Measurements from ENCODE around the gene FOXF2.

FOXF2 gene

DNA sequence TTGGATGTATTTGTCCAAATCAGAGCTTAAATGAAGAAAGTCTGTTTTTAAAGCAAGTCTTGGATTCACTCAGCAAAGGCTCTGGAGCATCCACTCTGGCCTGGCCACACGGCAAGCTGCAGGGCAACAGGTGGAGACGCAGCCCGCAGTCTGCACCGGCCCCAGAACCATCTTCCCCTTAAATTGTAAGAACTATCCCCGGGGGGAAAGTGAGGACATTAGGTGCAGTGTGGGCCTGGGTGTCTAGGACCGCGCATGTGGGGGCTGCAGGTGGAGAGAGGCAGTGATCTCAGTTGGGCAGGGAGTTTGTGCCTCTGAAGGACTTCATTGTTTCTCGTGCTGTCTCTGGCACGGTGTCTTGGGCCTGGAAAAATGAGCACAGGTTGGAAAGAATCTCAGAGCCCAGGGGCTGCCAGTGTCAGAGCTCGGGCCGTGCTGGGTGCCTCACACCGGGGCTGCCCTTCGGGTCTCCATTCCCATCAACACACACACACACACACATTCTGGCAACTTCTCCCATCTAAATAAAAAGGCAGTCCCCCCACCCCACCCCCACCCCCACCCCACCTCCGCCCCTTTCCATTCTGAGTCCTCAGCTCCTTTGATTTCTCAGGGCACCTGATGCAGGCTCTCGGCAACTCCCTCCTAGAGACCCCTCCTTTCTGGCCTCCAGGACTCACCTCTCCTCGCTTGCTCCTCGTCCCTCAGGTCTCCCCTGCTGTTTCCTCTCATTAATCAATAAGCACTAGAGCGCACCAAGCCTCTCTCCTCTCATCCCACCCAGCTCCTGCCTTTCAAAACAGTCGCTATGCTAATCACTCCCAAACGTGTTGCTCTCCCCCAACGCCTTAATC is 48.4 kb downstream of the FOXF2 start:
- H3K4me3 ChIP-seq (ENCODE audit: low read depth, low read length): no peak overlapping the region
- TF ChIP-seq, protein P1, sequence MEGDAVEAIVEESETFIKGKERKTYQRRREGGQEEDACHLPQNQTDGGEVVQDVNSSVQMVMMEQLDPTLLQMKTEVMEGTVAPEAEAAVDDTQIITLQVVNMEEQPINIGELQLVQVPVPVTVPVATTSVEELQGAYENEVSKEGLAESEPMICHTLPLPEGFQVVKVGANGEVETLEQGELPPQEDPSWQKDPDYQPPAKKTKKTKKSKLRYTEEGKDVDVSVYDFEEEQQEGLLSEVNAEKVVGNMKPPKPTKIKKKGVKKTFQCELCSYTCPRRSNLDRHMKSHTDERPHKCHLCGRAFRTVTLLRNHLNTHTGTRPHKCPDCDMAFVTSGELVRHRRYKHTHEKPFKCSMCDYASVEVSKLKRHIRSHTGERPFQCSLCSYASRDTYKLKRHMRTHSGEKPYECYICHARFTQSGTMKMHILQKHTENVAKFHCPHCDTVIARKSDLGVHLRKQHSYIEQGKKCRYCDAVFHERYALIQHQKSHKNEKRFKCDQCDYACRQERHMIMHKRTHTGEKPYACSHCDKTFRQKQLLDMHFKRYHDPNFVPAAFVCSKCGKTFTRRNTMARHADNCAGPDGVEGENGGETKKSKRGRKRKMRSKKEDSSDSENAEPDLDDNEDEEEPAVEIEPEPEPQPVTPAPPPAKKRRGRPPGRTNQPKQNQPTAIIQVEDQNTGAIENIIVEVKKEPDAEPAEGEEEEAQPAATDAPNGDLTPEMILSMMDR (IDR thresholded peaks at IDR 0.05; ENCODE audit: borderline replicate concordance, insufficient read depth, low read depth, low read length): no peak

DNA sequence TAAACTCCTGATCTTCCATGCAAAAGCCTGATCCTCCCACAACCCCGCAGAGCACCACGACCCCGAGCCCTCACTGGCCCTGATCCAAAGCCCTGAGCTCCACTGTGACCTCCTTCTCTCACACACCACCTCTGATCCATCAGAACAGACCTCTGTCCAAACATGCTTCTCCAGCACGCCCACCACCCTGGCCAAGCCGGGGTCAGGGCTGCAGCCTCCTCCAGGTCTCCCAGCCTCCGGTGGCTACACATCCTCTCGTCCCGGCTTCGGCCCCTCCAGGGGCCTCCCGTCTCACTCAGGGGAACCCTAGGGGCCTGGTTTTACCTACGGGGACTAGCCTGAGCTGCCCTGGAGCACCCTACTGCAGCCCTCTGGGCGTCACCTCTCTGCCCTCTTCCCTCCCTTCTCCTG is 49.1 kb downstream of the FOXF2 start:
- no peak overlapping the region for H3K4me3 ChIP-seq (ENCODE audit: low read depth, low read length)
- TF ChIP-seq, protein P1 (IDR thresholded peaks at IDR 0.05; ENCODE audit: borderline replicate concordance, insufficient read depth, low read depth, low read length): no peak

DNA sequence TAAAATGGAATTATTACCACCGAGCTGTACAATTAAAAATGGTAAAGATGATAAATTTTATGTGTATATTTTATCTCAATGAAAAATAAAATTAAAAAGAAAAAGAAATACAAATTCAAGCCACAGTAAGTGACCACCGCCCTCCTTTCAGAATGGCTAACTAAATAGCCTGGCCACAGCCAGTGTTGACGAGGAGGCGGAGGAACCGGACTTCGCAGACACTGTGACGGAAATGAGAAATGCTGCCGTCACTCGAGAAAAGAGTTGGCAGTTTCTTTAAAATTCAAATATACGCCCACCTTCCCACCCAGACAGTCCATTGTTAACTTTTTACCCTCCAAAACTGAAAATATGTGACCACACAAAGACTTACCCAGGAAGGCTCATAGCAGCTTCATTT is 50.0 kb downstream of the FOXF2 start:
- TF ChIP-seq, protein P1 (IDR thresholded peaks at IDR 0.05; ENCODE audit: borderline replicate concordance, insufficient read depth, low read depth, low read length): no peak

DNA sequence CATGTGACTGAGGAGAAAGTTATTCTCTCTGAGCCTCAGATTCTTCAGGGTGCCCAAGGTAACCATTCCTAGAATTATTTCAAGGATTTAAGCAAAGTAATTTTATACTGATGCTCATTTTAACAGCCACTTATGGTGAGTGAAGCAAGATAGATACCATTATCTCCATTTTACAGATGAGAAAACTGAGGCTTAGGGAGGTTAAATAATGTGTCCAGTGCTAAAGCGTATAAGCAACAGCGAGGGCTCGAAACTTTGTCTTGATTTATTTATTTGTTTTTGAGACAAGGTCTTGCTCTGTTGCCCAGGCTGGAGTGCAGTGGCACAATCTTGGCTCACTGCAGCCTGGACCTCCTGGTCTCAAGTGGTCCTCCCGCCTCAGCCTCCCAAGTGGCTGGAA is 53.6 kb downstream of the FOXF2 start:
- TF ChIP-seq, protein P1 (IDR thresholded peaks at IDR 0.05; ENCODE audit: borderline replicate concordance, insufficient read depth, low read depth, low read length): no peak
- no peak overlapping the region for H3K4me3 ChIP-seq (ENCODE audit: low read depth, low read length)

More for the DNA sequence above, 50.0 kb downstream of the FOXF2 start:
- no peak overlapping the region for H3K4me3 ChIP-seq (ENCODE audit: low read depth, low read length)
